ENCODE results near the gene PDE4D.

GRCh38 chr5:59090323-59090722 lies 803.2 kb downstream of the PDE4D start:
- TF ChIP-seq CTCF (IDR thresholded peaks at IDR 0.05): no peak
- TF ChIP-seq POLR2A (IDR thresholded peaks at IDR 0.05): no peak
